Fibroblast of skin of left quadriceps (primary cell): Measurements from ENCODE around the gene APOD.
"Not testable (repeated sequence)": the region's sequence is repeated elsewhere in the genome, so short reads cannot be mapped to it uniquely, and the experiment has no call there.

Experiments used
- DNase-seq, 2 experiments: peaks; one replicate each; pipeline ENCODE4 v3.0.0-alpha.2; 2013; ENCODE audit warnings: low read depth in 2 of 2

APOD gene

DNA sequence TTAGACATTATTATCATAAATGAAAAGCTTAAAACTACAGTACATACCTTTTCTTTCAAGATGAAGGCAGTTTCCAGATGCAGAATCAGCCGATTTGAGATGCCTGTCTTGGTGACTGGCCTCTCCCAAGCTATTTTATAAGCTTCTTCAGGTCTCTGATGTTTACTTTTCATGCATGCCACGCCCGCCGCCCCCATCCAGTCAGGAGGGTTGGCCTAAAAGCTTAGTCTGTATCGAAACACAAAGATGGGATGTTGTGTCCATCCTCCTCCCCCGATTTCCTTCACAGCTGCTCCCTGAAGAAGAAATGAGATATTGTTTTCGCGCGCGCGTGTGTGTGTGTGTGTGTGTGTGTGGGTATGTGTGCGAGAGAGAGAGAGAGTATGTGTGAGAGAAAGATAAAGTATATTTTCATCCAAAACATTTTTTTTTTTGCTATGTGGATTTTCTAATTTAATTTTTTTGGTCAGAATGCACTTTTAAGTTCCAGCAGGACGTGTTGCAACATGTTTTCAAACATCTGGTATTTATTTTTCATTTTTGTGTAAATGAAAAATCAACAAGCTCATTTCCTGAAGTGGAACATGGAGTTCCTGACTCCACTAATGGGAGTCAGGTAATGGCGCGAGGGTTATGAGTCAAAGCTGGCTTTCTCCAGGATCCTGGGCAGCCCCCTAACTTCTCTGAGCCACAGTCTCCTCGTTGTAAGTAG is at the start of gene APOD:
APOD (minus strand) TSS at position 110 of the 712 bp plus-strand sequence. CDS start 4,479 bp downstream, outside the sequence.
- DNase-seq, result no peak

DNA sequence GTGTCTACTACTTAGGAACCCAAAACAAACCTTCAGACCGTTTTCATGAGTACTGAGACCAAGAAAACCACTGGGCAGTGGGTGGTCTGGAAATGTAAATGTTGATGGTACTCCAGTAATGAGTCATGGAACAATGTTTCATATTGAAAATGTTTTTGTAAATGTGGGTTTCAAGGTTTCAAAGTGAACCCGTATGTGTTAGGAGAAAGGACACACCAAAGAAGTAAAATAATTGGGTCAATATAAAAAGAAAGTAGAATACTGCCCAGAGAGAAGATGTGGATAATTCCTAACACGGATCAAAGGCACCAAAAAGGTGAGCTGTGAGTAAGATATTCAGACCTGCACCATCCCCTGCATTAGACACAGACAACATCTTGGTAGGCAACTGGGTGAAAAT is 49.6 kb upstream of the APOD start:
- DNase-seq, result not testable (repeated sequence)

DNA sequence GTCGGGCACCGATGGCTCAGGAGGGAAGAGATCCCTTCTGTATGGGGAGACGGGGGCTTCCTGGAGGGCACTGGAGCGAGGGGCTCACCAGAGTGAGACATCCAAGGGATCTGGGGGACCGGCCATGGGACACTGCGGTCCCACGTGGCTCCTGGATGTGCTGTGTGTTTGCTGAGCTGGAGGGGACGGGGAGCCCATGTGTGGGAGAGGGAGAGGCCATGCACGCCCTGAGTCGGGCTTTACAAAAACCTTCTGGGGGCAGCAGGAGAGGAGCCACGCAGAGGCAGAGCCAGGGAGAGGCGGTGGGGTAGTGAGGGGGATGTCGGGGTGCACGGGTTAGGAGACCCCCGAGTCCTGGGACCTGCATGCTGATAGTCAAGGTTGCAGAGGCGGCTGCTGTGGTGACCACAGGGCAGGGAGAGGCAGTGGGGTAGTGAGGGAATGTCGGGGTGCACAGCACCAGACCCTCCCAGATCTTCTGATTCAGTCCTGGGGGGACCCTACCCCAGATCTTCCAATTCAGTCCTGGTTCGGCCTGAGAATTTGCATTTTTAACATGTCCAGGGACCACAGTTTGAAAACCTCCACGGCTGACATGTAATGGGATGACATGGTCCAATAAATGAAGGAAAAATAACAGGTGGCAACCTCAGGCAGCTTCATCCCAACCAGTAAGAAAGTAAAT is 48.9 kb upstream of the APOD start:
- DNase-seq, result not testable (repeated sequence)

DNA sequence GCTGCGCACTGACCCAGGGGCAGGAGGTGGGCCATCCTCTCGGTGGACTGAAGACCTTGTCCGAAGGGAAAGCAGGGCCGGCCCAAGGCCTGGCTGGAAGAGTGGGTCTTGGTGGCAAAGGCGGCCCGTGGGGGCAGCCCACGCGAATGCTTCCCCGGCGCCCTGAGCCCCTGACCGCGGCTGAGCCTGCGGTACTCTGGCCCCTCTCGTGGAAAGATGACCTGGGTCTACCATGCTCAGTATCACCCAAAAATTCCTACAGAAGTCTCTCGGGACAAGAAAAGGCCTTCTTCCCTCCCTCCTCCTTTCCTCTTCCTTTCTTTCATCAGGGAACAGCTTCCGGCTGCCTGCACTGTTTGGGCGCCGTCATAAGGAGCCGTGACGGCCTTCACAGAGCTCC is 48.3 kb upstream of the APOD start:
- DNase-seq, result not testable (repeated sequence)

DNA sequence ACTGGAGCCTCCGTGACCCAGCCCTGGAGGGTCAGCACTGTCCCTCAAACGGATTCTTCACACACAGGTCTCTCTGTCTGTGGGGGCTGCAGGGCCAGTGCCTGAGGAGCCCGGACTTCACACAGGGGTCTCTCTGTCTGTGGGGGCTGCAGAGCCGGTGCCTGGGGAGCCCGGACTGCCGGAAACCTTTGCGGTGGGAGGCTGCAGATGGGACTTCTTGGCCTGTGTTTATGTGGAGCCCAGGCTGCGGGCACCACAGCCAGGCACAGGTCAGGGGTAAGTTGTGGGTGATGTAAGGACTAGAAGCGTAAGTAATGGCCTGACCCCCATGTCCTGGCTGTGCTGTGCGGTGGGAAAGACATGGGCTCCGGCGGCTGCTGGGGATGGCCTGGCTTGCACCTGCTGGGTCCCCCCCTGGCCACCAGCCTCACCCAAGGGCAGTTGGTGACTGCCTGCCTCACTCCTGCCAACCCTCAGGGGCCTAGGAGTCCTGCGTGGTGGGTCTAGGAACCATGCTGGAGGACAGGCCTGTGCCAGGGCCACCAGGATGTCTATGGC is 47.3 kb upstream of the APOD start:
- DNase-seq, result not testable (repeated sequence)

DNA sequence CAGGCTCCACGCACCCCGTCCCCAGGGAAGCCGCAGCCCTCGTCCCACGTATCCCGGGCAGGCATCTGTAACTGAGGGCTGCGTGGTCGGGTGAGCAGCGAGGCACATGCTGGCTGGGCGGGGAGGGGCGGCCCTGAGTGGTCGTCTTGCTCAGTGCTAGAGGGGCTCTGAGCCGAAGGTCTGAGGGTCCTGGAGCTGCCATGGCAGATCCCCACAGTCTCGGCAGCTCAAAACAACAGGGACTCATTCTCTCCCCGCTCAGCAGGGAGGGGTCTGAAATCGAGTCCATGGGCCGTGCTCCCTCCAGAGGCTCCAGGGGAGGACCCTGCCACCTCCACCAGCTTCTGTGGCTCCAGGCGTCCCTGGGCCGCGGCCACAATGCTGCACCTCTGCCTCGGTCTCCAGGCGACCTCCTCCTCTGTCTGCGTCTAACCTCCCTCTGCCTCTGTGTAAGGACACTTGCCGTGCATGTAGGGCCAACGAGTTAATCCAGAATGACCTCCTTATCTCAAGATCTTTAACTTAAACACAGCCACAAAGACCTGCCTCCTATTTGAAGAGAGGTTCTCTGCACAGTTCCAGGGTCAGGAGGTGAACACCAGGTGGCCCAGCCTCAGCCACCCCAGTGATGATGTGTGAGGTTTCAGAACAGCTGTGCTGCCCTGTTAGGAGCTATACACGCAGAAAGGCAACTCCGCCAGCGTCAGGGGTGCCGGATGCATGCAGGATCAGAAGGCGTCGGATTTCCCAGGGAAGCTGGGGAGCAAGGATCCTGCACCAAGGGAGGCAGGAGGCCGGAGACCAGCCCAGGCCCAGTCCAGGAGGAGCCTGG is 46.6 kb upstream of the APOD start:
- DNase-seq, result not testable (repeated sequence)

DNA sequence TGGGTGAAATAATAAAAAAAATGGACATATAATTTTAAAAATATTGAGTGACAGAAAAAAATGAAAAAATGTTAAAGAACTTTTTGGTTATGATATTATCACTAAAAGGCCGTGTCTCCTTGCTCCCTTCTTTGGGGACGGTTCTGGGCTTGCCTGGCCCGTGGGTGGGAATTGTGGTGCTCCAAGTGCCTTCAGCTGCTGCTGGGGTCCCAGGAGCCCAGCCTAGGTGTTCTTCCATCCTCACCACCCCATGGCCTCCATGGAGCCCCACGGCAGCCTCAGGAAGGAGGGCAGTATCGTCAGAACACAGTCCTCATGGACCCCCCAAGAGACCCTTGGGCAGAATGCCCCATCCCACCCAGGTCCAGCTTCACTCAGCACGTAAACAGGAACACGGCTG is 45.9 kb upstream of the APOD start:
- not testable (repeated sequence) for DNase-seq

DNA sequence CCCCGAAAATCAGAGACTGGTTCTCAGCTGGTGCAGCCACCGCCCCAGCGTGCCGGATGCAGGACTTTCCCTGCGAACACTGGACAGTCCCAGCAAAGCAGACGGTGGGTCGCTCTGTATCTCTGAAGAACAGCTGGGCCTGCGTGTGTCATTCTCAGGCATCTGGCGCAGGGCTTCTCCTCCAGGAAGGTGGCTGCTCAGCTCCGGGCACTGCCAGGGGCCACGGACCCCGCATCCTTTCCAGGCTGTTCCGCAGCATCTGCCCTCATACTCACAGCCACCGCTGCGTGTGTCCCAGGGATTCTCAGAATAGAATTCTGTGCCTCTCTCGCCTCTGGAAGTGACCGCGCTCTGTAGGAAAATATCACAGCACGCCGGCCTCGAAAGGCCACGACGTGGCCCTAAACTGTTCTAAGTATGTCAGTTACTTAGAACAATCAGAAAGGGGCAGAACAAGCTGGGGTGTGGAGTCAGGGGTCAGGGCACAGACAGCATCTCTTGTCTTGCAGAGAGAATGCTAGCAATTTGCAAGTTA is 44.7 kb upstream of the APOD start:
- not testable (repeated sequence) for DNase-seq

DNA sequence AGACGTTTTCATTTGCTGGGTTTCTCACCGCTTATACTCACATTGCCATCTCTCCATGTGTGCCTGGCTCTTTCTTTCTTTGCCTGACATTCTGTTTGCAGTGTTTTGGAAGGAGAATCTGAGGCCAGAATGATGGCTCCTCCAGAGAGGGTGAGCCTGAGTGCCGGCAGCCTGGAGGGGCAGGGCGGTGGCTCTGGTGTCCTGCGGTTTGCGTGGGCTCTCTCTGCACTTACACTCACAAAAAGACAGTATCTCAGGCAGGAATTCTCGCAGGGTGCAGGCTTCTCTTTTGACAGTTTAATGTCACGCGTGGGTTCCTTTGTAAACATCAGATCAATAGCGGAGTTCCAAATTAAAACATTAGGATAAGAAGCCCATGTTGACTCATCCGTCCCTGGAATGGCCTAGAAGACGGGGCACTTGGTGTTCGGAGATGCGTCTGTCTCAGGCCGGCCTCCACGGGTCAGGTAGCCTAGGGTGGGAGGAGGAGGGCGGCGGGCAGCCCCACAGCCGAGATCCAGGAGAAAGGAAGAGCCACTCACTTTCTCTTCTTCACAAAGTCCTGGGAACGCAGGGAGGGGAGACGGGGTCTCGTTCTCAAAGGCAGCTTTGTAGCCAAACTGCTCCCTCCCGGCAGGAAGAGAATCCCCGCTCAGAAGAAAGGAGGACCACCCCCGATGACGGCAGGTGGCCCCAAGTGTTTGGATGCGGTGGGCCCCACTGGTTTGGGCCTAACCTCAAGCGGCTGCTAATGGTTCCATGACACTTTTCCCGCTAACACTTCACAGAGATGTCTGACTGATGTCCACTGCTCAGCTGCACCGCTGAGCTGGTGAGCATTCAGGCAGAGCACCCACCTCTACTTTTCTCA is 44.0 kb upstream of the APOD start:
- not testable (repeated sequence) for DNase-seq

DNA sequence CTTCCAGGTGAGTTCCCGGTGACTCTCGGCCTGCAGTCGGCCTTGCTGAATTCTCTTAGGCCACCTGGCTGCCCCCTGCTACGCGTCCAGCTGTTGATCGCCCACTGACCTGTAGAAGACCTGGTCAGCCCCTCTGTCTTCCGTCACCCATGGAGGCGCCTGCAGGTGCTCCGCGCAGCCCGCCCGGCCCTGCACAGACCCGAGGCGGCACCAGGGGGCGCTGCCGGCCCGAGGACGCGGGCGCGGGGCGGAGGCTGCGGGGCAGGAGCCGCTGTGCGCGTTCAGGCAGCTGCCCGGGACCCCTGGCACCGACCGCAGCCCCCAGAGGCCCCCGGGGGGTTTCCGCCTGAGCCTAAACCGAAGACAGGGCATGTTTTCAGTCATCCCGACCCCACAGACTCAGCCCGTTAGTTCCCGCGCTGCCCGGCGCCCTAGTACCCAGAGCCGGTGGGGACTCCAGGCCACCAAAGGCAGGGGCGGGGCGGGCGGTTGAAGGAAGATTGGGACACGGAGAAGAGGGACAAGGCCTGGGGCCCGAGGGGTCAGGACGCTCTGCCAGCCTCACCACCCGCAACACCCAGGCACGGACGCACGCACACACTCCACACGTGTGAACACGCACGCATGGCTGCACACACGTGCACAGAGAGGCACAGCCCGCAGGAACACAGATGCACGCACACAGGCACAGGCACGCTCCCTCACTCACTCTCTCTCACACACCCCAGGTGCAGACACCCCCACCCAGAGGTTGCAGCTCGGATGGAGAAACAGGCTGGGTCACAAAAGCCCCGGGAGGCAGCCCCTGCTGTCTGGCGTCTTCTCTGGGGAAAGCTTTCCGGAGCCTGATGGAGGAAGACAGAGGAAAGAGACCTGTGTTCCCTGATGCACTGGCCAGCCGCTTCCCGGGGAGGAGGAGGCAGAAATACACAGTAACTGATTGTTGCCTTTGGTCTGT is 41.1 kb upstream of the APOD start:
- DNase-seq, result not testable (repeated sequence)

DNA sequence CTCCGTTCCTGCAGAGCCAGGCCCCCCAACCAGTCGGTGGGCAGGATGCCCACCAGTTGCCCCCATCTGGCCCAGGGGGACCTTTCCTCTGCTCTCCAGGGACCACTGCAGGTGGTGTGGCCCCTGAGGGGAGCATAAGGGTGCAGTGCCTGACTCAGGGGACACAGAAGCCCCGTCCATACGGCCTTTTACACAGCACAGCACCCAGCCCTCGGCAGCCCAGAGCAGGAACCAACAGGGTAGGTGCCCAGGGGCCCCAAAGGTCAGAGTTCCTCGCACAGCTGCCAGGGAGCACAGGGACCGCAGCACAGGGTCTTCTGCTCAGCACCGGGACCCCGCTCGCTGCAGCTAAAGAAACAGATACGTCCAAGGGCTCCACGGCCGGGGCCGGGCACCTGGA is 40.4 kb upstream of the APOD start:
- DNase-seq, result not testable (repeated sequence)

DNA sequence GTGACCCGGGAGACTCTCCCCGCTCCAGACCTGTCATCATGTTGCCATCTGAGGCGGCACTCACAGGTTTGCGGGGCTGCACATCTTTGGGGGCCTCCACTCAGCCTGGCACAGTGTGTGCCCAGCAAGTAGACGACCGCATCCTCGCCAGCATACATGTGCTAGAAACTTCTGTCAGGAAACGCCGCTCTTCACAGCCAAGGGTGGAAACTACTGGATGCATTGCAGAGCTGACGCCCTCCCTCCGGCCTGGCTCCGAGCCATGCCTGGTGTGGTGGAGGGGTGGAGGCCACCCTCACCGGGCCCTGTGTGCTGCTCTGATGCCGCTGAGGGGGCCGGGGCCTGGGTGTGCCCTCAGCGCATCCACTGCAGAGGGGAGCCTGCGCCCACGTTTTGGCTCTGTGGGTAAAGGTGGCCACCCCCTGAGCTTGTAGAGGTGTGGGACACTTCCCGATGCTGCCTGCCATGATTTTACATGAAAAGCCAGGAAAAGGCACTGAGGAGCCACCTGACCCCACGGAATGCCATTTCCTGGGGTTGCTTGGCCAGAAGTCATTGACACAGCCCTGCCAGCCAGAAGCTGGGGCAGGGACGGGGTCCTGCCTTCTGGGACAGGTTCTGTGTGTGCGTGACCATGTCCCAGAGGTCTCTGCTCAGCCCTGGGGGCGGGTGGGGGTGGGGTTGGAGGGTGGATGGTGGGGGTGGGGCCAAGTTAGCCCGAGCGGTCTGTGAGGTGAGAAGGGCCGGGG is 39.7 kb upstream of the APOD start:
- DNase-seq, result not testable (repeated sequence)

DNA sequence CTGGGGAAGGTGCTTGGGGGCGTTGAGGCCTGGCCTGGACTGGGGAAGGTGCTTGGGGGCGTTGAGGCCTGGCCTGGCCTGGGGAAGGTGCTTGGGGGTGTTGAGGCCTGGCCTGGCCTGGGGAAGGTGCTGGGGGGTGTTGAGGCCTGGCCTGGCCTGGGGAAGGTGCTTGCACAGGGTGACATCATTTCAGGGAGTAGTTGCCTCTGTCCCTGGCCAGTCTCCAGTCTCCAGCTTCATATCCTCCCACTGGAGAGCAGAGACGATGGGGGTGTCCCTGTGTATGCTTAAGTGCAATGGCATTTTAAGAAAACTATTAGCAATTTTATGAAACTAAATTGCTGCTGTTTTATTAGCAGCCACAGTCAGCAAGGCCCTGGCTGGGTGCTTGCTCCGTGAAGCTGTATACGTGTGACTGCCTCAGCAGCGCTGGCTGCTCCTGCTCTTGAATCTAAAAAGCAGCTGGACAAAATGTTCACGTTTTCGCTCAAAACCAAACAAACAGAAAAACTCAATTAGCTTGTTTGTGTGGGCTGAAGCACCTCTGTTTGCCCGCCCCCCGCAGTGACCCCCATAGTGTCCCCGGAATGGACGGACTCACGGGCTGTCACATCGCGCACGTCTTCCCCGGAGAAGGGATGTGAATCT is 38.9 kb upstream of the APOD start:
- DNase-seq, result not testable (repeated sequence)

DNA sequence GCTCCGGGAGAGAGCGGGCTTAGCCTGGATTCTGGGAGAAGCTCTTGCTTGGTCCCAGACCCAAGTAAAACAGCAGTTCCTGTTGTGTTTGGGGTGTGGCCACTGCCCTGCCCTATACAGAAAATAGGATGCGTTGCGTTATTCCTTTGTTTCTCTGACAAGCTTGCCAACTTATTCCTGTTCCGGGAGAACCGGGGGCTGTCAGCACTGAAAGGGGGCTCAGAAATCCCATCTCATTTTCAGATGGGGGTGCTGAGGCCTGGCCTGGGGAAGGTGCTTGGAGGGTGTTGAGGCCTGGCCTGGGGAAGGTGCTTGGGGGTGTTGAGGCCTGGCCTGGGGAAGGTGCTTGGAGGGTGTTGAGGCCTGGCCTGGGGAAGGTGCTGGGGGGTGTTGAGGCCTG is 38.3 kb upstream of the APOD start:
- not testable (repeated sequence) for DNase-seq

DNA sequence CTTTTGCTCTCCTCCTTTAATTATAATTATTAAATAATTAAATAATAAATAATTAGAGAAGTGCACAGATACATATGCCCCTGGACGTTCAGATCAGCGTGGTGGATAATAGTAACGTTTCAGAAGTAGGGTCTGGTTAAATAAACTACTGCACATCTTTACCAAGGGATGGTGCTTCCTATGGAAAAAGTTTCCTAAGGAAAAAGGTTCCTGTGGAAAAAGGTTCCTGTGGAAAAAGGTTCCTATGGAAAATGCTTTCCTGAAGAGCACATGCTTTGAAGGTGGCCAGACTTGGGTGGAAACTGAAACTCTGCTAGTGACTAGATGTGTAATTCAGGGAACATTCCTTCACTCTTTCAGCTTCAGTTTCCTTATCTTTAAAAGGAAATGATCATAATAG is 37.4 kb upstream of the APOD start:
- not testable (repeated sequence) for DNase-seq

DNA sequence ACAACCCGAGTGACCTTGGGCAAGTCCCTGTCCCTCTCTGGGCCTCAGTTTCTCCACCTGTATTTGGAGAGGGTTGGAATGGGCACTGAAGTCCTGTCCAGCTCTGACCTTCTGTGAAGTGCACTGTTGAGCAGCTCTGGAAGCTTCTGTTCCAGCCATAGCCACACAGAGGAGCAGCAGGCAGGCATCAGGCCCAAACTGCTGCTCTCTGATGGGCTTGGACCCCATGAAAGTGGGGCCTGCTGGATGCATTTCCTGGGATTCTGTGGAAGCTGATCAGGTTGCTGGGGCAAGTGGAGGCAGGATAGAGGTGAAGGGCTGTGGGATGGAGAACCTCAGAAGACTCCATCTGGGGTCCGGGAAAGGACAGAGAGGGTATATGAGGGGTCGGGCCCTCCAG is 36.7 kb upstream of the APOD start:
- DNase-seq, result not testable (repeated sequence)

DNA sequence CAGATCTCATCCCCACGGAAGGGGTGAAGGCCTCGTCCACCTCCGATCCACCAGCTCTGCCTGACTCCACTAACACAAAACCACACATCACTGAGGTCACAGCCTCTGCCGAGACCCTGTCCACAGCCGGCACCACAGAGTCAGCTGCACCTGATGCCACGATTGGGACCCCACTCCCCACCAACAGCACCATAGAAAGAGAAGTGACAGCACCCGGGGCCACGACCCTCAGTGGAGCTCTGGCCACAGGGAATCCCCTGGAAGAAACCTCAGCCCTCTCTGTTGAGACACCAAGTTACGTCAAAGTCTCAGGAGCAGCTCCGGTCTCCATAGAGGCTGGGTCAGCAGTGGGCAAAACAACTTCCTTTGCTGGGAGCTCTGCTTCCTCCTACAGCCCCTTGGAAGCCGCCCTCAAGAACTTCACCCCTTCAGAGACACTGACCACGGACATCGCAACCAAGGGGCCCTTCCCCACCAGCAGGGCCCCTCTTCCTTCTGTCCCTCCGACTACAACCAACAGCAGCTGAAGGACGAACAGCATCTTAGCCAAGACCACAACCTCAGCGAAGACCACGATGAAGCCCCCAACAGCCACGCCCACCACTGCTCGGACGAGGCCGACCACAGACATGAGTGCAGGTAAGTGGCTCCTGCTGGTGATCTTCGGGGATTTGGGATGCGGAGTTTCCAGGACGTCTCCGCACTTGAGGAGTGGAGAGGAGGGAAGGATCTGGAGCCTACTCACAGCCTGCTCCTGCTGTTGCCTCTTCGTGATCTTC is 36.0 kb upstream of the APOD start:
- not testable (repeated sequence) for DNase-seq
